Measurements from ENCODE around the gene SIGLEC9.

- TF ChIP-seq YY1 (IDR thresholded peaks at IDR 0.05; ENCODE audit: insufficient read depth, insufficient read length) (no peak), SUZ12 (IDR thresholded peaks at IDR 0.05; ENCODE audit: extremely low read depth, insufficient read depth, insufficient read length) (no peak), ZNF274 (IDR thresholded peaks at IDR 0.05; ENCODE audit: low read depth, low read length) (no peak)
Observed at GRCh38 chr19:51078731-51079130, 46.0 kb upstream of the SIGLEC9 start.
